B cell (primary cell): Measurements from ENCODE around the gene TMEM150A. TPM values are rescaled to one million over a fixed set of nuclear protein-coding genes. Genes with fewer than 3 reads are reported as not detected.

Experiments used
- ATAC-seq: fragments of 200-7000 bp; cut with Tn5 transposase; one replicate; pipeline ENCODE4 v1.10.0; 2021; ENCODE audit warnings: low read depth, mild to moderate bottlenecking, moderate number of reproducible peaks, moderate library complexity
- CTCF ChIA-PET: fragments of 350-600 bp; sonication (Branson Sonifier 250); formaldehyde crosslinking; loops from one replicate; lab custom pipeline; 2021; ENCODE audit warnings: antibody characterized with exemption, inconsistent platforms; lab: Charles Lee
- POLR2A ChIA-PET: fragments of 350-600 bp; sonication (Branson Sonifier 250); formaldehyde crosslinking; loops from one replicate; lab custom pipeline; 2021; ENCODE audit warnings: antibody characterized with exemption; lab: Charles Lee
- DNase-seq: peaks from one replicate; pipeline ENCODE4 v3.0.0; 2013
- H2AFZ ChIP-seq: 2 replicates; pipeline ENCODE4 v1.6.1; 2012; ENCODE audit warnings: mild to moderate bottlenecking, low read depth, low read length; ENCODE audit not compliant: insufficient read depth, poor library complexity, severe bottlenecking
- H3K27ac ChIP-seq, 2 donors: 1 replicate in 1 of 2; 2 replicates in 1 of 2; pipeline ENCODE4 v1.5.1; 2012 to 2013; ENCODE audit warnings: low read length in 2 of 2, mild to moderate bottlenecking in 2 of 2, moderate library complexity in 1 of 2
- H3K27me3 ChIP-seq, 4 experiments: fragments of 200-600 bp in 1 of 4; sonication (generic) in 1 of 4; replicated peaks in 1 of 4; 1 replicate in 2 of 4; 2 replicates in 2 of 4; pipeline versions ENCODE4 v1.6.1 to v1.7.0; 2013 to 2016; ENCODE audit warnings: low read length in 3 of 4, mild to moderate bottlenecking in 2 of 4, mixed read lengths in 1 of 4, moderate library complexity in 1 of 4; ENCODE audit not compliant: insufficient read depth in 4 of 4, control insufficient read depth in 3 of 4; ENCODE audit errors: control extremely low read depth in 1 of 4
- H3K36me3 ChIP-seq, 2 experiments: replicated peaks in 1 of 2; 1 replicate in 1 of 2; 2 replicates in 1 of 2; pipeline versions ENCODE4 v1.6.1 to v1.7.1; 2013; ENCODE audit warnings: low read length in 1 of 2; ENCODE audit not compliant: insufficient read depth in 2 of 2, control insufficient read depth in 1 of 2; ENCODE audit errors: control extremely low read depth in 1 of 2, extremely low read depth in 1 of 2
- H3K4me1 ChIP-seq, 2 donors: fragments of 200-600 bp in 1 of 2; sonication (generic) in 1 of 2; 1 replicate in 1 of 2; 2 replicates in 1 of 2; pipeline versions ENCODE4 v1.5.1 to v1.6.1; 2013 to 2017; ENCODE audit warnings: low read length in 2 of 2; ENCODE audit not compliant: control insufficient read depth in 2 of 2, insufficient read depth in 2 of 2
- H3K4me2 ChIP-seq: replicated peaks from 2 replicates; pipeline ENCODE3; 2012; ENCODE audit warnings: mild to moderate bottlenecking, low read depth, low read length; ENCODE audit not compliant: poor library complexity, severe bottlenecking
- H3K4me3 ChIP-seq, 5 experiments: fragments of 200-600 bp in 1 of 5; sonication (generic) in 1 of 5; 1 replicate in 3 of 5; 2 replicates in 2 of 5; pipeline versions ENCODE4 v1.5.1 to v1.7.0; 2011 to 2016; ENCODE audit warnings: low read length in 4 of 5, mild to moderate bottlenecking in 4 of 5, low read depth in 2 of 5, control low read depth in 1 of 5, moderate library complexity in 1 of 5; ENCODE audit not compliant: insufficient read depth in 1 of 5; ENCODE audit errors: control extremely low read depth in 1 of 5, extremely low read depth in 1 of 5
- H3K79me2 ChIP-seq: fragments of 200-600 bp; sonication (generic); one replicate; pipeline ENCODE4 v1.6.0; 2016; ENCODE audit warnings: low read length; ENCODE audit not compliant: control insufficient read depth, insufficient read depth
- H3K9ac ChIP-seq: fragments of 200-600 bp; sonication (generic); 2 replicates; pipeline ENCODE4 v1.6.1; 2017; ENCODE audit warnings: mild to moderate bottlenecking, low read length, moderate library complexity
- H3K9me3 ChIP-seq, 3 donors: one replicate each; pipeline versions ENCODE4 v1.6.1 to v1.7.1; 2013; ENCODE audit warnings: low read length in 2 of 3; ENCODE audit not compliant: control insufficient read depth in 2 of 3, insufficient read depth in 1 of 3; ENCODE audit errors: control extremely low read depth in 1 of 3
- H4K20me1 ChIP-seq: 2 replicates; pipeline ENCODE4 v1.6.0; 2012; ENCODE audit warnings: mild to moderate bottlenecking, low read length; ENCODE audit not compliant: insufficient read depth, control insufficient read depth, poor library complexity, severe bottlenecking
- H3K27ac Mint-ChIP-seq: one replicate; pipeline ENCODE4 v1.8.0; 2021; ENCODE audit warnings: mixed read lengths
- H3K27me3 Mint-ChIP-seq: one replicate; pipeline ENCODE4 v1.8.0; 2021; ENCODE audit warnings: mixed read lengths
- H3K4me1 Mint-ChIP-seq: one replicate; pipeline ENCODE4 v1.8.0; 2021; ENCODE audit warnings: mixed read lengths
- H3K4me3 Mint-ChIP-seq: one replicate; pipeline ENCODE4 v1.8.0; 2021; ENCODE audit warnings: mixed read lengths
- H3K9me3 Mint-ChIP-seq: one replicate; pipeline ENCODE4 v1.8.0; 2022; ENCODE audit warnings: mixed read lengths; ENCODE audit not compliant: insufficient read depth
- CTCF ChIP-seq: fragments of 200-600 bp; IDR thresholded peaks from one replicate; pipeline ENCODE4 v1.8.0; 2022; ENCODE audit warnings: antibody characterized with exemption, mild to moderate bottlenecking
- EZH2 ChIP-seq: IDR thresholded peaks from 2 replicates; pipeline ENCODE4 v1.6.1; 2012; ENCODE audit warnings: borderline replicate concordance, low read depth, mild to moderate bottlenecking, moderate library complexity, low read length; ENCODE audit not compliant: insufficient read depth, poor library complexity, severe bottlenecking
- WGBS: methylation state at CpG from one replicate; pipeline ENCODE4 v1.1.5; 2013; ENCODE audit warnings: missing lambda C conversion rate; ENCODE audit not compliant: insufficient coverage; 5-methylcytosine and 5-hydroxymethylcytosine counted together
- intact Hi-C: fragments of 100-400 bp; cut with micrococcal nuclease; formaldehyde crosslinking; loops from one replicate; pipeline ENCODE4 v1.10.0; 2022
- polyA plus RNA-seq: library from polyadenylated mRNA; depleted of rRNA; stranded (reverse); fragments of >200 nt; gene quantifications from 2 replicates; pipeline ENCODE4 v1.2.3, GENCODE V29; 2012
- total RNA-seq, 2 donors: library from RNA; stranded (reverse); fragments of 120-200 nt in 1 of 2; gene quantifications; 1 replicate in 1 of 2; 2 replicates in 1 of 2; pipeline versions ENCODE4 v1.2.3 to v1.2.4, GENCODE V29; 2013 to 2022

Gene TMEM150A
- total and polyA plus RNA-seq, 2 donors (not counting 1 experiment from before 2014, with no cell fraction given): 23.0 to 26.4 TPM

- Histone ChIP-seq H3K9ac (no peak overlapping the region), H3K4me1 (peaks cover 6 to 9% of the 10 kb centered on the region in 2 donors), H3K36me3 (peaks cover 10 to 93% of the 10 kb centered on the region in 2 experiments), H3K27ac (no peak overlapping the region), H4K20me1 (peaks cover 16% of the 10 kb centered on the region), H3K4me3 (no peak overlapping the region), H3K4me2 (no peak overlapping the region), H3K79me2 (peaks cover 17% of the 10 kb centered on the region), H3K27me3 (no peaks in the 10 kb centered on the region), H2AFZ (no peak overlapping the region), H3K9me3 (no peaks in the 10 kb centered on the region)
- intact Hi-C loops: no loop called here
- DNase-seq: no peak
- WGBS: no CpG with 5 or more reads among the region's 3 CpGs
- Mint-ChIP-seq H3K4me1 (peaks cover 5% of the 10 kb centered on the region), H3K27me3 (no peaks in the 10 kb centered on the region), H3K27ac (no peak overlapping the region), H3K9me3 (no peaks in the 10 kb centered on the region), H3K4me3 (no peak overlapping the region)
- TF ChIP-seq EZH2 (no peak), CTCF (no peak)
- ChIA-PET CTCF (interaction anchor here (0.7 to 4.1 kb wide), 2 partner anchors 6 to 269 kb away, joined by 3 to 22 read pairs; no protein-coding TSS in a partner anchor), POLR2A (no interaction called here)
- no peak for ATAC-seq
These were observed 40.2 kb upstream of the TMEM150A start for GRCh38 chr2:85642725-85643124.

GRCh38 chr2:85635636-85636035 is 33.1 kb upstream of the TMEM150A start:
- H3K79me2 ChIP-seq: peaks cover 34% of the 10 kb centered on the region
- 80% methylated on average over 2 of the region's 4 CpGs for WGBS
- DNase-seq: no peak
- TF ChIP-seq CTCF (no peak), EZH2 (no peak)
- no peak overlapping the region for H3K27ac Mint-ChIP-seq
- no peak overlapping the region for H3K4me3 Mint-ChIP-seq
- H3K27ac ChIP-seq: no peak overlapping the region
- intact Hi-C loops: no loop called here
- no peaks in the 10 kb centered on the region for H3K9me3 ChIP-seq
- no peaks in the 10 kb centered on the region for H3K9me3 Mint-ChIP-seq
- CTCF ChIA-PET: interaction anchor here (1.2 to 8.4 kb wide), 6 partner anchors 9 to 71 kb away, joined by 3 to 134 read pairs (median 22); no protein-coding TSS in a partner anchor
- H4K20me1 ChIP-seq: peaks cover 13% of the 10 kb centered on the region
- H3K4me3 ChIP-seq: no peak overlapping the region
- no peak overlapping the region for H3K4me2 ChIP-seq
- POLR2A ChIA-PET: interaction anchor here (0.6 kb wide), 1 partner anchor 146 kb away, joined by 4 read pairs; no protein-coding TSS in a partner anchor
- peaks cover 4% of the 10 kb centered on the region for H3K4me1 Mint-ChIP-seq
- H2AFZ ChIP-seq: no peak overlapping the region
- H3K27me3 ChIP-seq: no peaks in the 10 kb centered on the region
- H3K27me3 Mint-ChIP-seq: no peaks in the 10 kb centered on the region
- peaks cover 7 to 86% of the 10 kb centered on the region in 2 experiments for H3K36me3 ChIP-seq
- H3K4me1 ChIP-seq: no peaks in the 10 kb centered on the region
- H3K9ac ChIP-seq: no peak overlapping the region
- no peak for ATAC-seq
